OCI-LY3 (cell line): Measurements from ENCODE around the gene SNTB2.

Experiments used
- H2AFZ ChIP-seq: fragments of 200-600, 300-600 bp; shearing (Covaris generic); 2 replicates; pipeline ENCODE4 v1.6.0; 2014; ENCODE audit warnings: antibody characterized with exemption, low read depth, low read length
- H3K27ac ChIP-seq: fragments of 200-600, 300-600 bp; sonication (generic); 2 replicates; pipeline ENCODE4 v1.5.1; 2014; ENCODE audit warnings: mild to moderate bottlenecking, low read length, moderate library complexity, mixed read lengths
- H3K27me3 ChIP-seq: fragments of 200-600, 300-600 bp; sonication (generic); 2 replicates; pipeline ENCODE4 v1.6.1; 2014; ENCODE audit warnings: low read depth, low read length, mixed read lengths
- H3K36me3 ChIP-seq: fragments of 200-600, 300-600 bp; sonication (generic); replicated peaks from 2 replicates; pipeline ENCODE3; 2014; ENCODE audit warnings: low read depth, low read length, mixed read lengths
- H3K4me1 ChIP-seq: fragments of 300-600, 200-600 bp; sonication (generic); 2 replicates; pipeline ENCODE4 v1.6.1; 2014; ENCODE audit warnings: low read length, mixed read lengths
- H3K4me2 ChIP-seq: fragments of 200-600, 300-600 bp; sonication (generic); 2 replicates; pipeline ENCODE4 v1.6.1; 2014; ENCODE audit warnings: low read length, mixed read lengths
- H3K4me3 ChIP-seq: fragments of 300-600, 200-600 bp; sonication (generic); 2 replicates; pipeline ENCODE4 v1.5.1; 2014; ENCODE audit warnings: antibody characterized with exemption, mild to moderate bottlenecking, low read length, moderate library complexity
- H3K79me2 ChIP-seq: fragments of 300-600, 200-600 bp; shearing (Covaris generic); 2 replicates; pipeline ENCODE4 v1.6.1; 2014; ENCODE audit warnings: mild to moderate bottlenecking, low read length, mixed read lengths
- H3K9ac ChIP-seq: fragments of 300-600, 200-600 bp; shearing (Covaris generic); 2 replicates; pipeline ENCODE4 v1.6.0; 2014; ENCODE audit warnings: mild to moderate bottlenecking, low read length, moderate library complexity
- H3K9me3 ChIP-seq: fragments of 200-600, 300-600 bp; shearing (Covaris generic); 2 replicates; pipeline ENCODE4 v1.6.1; 2014; ENCODE audit warnings: low read length, mixed read lengths; ENCODE audit not compliant: insufficient read depth
- H4K20me1 ChIP-seq: fragments of 200-600, 300-600 bp; sonication (generic); 2 replicates; pipeline ENCODE4 v1.6.1; 2016; ENCODE audit warnings: low read length, mixed read lengths; ENCODE audit not compliant: insufficient read depth
- EZH2phosphoT487 ChIP-seq: fragments of 200-600 bp; shearing (Covaris generic); IDR thresholded peaks from 2 replicates; pipeline ENCODE4 v1.6.1; 2018; ENCODE audit warnings: antibody characterized with exemption, mixed run types, low read depth
- TF ChIP-seq, protein P1 (sequence below): fragments of 200-600, 300-600 bp; sonication (generic); IDR thresholded peaks from 2 replicates; pipeline ENCODE4 v1.5.1; 2014; ENCODE audit warnings: antibody characterized with exemption, low read length, low read depth

Gene SNTB2

DNA sequence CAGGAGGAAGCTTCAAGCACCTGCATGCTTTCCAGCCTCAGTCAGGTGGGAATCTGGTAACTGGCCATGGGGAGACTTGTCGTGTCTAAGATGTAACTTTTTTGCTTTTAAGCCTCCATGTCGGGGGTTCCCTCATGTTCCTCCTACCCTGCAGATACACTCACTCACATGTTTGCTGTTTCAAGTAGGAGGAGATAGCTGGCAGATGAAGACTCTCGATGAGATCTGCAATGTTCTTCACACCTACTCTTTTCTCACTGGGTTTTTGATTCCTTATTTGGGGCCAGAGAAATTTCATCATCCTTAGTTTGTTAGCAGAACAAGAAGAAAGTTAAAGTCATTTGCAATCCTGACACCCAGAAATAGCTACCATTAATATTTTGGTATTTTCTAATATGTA lies 29.8 kb upstream of the SNTB2 start:
- no peaks in the 10 kb centered on the region for H3K9me3 ChIP-seq
- no peak overlapping the region for H2AFZ ChIP-seq
- no peak overlapping the region for H3K4me3 ChIP-seq
- H3K79me2 ChIP-seq, result no peaks in the 10 kb centered on the region
- H4K20me1 ChIP-seq, result no peaks in the 10 kb centered on the region
- TF ChIP-seq EZH2phosphoT487, result no peak
- TF ChIP-seq, protein P1, sequence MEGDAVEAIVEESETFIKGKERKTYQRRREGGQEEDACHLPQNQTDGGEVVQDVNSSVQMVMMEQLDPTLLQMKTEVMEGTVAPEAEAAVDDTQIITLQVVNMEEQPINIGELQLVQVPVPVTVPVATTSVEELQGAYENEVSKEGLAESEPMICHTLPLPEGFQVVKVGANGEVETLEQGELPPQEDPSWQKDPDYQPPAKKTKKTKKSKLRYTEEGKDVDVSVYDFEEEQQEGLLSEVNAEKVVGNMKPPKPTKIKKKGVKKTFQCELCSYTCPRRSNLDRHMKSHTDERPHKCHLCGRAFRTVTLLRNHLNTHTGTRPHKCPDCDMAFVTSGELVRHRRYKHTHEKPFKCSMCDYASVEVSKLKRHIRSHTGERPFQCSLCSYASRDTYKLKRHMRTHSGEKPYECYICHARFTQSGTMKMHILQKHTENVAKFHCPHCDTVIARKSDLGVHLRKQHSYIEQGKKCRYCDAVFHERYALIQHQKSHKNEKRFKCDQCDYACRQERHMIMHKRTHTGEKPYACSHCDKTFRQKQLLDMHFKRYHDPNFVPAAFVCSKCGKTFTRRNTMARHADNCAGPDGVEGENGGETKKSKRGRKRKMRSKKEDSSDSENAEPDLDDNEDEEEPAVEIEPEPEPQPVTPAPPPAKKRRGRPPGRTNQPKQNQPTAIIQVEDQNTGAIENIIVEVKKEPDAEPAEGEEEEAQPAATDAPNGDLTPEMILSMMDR, result no peak
- H3K36me3 ChIP-seq, result peaks cover 58% of the 10 kb centered on the region
- no peaks in the 10 kb centered on the region for H3K27me3 ChIP-seq
- no peak overlapping the region for H3K9ac ChIP-seq
- no peak overlapping the region for H3K27ac ChIP-seq
- H3K4me1 ChIP-seq, result peaks cover 10% of the 10 kb centered on the region
- no peak overlapping the region for H3K4me2 ChIP-seq

DNA sequence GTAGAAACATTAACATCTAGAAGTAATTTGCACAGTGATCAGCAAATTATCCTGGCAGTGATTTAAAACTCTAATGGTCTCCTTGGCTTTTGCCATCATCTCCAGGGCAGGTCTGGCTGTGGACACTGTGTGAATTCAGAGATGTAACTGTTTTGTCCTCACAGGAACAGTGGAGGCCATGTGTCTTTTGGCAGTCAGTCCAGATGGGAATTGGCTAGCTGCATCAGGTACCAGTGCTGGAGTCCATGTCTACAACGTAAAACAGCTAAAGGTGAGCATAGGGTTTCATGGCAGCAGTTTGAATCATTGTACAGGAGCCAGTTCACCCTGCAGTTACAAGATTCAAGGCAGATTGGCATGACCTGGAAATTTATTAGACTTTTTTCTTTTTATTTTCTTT lies 26.8 kb upstream of the SNTB2 start:
- no peak overlapping the region for H3K4me3 ChIP-seq
- no peaks in the 10 kb centered on the region for H3K79me2 ChIP-seq
- no peak overlapping the region for H3K9ac ChIP-seq
- no peak overlapping the region for H3K27ac ChIP-seq
- no peaks in the 10 kb centered on the region for H4K20me1 ChIP-seq
- H3K36me3 ChIP-seq, result peaks cover 55% of the 10 kb centered on the region
- no peaks in the 10 kb centered on the region for H3K9me3 ChIP-seq
- H3K27me3 ChIP-seq, result no peaks in the 10 kb centered on the region
- H3K4me1 ChIP-seq, result peaks cover 10% of the 10 kb centered on the region
- H3K4me2 ChIP-seq, result no peak overlapping the region
- no peak for TF ChIP-seq EZH2phosphoT487
- TF ChIP-seq, protein P1, result no peak
- H2AFZ ChIP-seq, result no peak overlapping the region

- no peak overlapping the region for H3K9ac ChIP-seq
- H3K27me3 ChIP-seq, result no peaks in the 10 kb centered on the region
- peaks cover 4% of the 10 kb centered on the region; the same call in 1 of the 2 replicates for H3K4me1 ChIP-seq
- H3K27ac ChIP-seq, result no peak overlapping the region
- no peaks in the 10 kb centered on the region for H4K20me1 ChIP-seq
- no peaks in the 10 kb centered on the region for H3K9me3 ChIP-seq
- no peaks in the 10 kb centered on the region for H3K79me2 ChIP-seq
- no peak overlapping the region for H3K4me2 ChIP-seq
- H2AFZ ChIP-seq, result no peak overlapping the region
- peaks cover 68% of the 10 kb centered on the region for H3K36me3 ChIP-seq
- no peak overlapping the region for H3K4me3 ChIP-seq
- TF ChIP-seq, protein P1, result no peak
- no peak for TF ChIP-seq EZH2phosphoT487
Observed at GRCh38 chr16:69165584-69165983, 21.4 kb upstream of the SNTB2 start.

- Histone ChIP-seq H3K9me3 (no peaks in the 10 kb centered on the region), H3K27ac (no peak overlapping the region), H3K79me2 (no peaks in the 10 kb centered on the region), H3K4me2 (no peak overlapping the region), H3K4me3 (no peak overlapping the region), H3K36me3 (peaks cover 64% of the 10 kb centered on the region), H3K9ac (no peak overlapping the region), H2AFZ (no peak overlapping the region), H3K27me3 (no peaks in the 10 kb centered on the region), H3K4me1 (peaks cover 12% of the 10 kb centered on the region), H4K20me1 (no peaks in the 10 kb centered on the region)
- no peak for TF ChIP-seq EZH2phosphoT487
- TF ChIP-seq, protein P1, result no peak
Observed at GRCh38 chr16:69166221-69166833, 20.6 kb upstream of the SNTB2 start.
